HG03342 (cell line): ENCODE results near the gene CAMTA1.

Source experiments
- ATAC-seq: cut with Tn5 transposase; IDR thresholded peaks from one replicate; pipeline ENCODE4 v1.9.1; 2021; ENCODE audit warnings: mild to moderate bottlenecking, moderate library complexity; ENCODE audit not compliant: unreplicated experiment

The CAMTA1 gene

DNA sequence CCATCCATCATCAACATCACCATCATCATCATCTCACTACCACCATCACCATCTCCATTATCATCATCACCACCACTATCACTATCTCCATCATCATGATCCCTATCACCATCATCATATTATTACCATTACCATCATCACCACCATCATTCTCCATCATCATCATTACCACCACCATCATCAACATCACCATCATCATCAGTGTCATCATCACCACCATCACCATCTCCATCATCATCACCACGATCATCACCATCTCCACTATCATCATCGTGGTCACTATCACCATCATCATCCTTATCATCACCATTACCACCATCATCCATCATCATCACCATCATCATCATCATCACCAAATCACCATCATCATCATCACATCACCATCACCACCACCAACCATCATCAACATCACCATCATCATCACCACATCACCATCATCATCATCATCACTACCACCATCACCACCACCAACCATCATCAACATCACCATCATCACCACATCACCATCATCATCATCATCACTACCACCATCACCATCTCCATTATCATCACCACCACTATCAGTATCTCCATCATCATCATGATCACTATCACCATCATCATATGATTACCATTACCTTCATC lies 783.8 kb downstream of the CAMTA1 start:
- no peak for ATAC-seq

DNA sequence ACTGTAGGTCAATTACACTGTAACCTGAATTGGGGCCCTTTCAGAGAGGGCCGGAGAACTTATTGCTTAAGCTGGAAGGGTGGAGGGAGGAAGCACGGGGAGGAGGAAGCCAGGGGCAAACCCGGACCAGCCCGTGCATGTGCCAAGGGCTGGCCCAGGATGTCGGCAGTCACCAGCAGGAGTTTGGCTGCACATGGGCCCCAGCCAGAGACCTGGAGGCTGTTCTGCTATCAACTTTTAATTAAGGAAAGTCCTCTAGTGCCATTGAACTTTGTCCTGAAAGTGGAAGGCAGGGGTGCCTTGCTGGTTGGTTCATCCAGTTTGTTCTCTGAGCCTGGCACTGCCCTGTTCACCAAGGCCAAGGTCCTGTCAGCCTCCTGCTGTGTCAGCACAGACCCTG lies 785.1 kb downstream of the CAMTA1 start:
- no peak for ATAC-seq

DNA sequence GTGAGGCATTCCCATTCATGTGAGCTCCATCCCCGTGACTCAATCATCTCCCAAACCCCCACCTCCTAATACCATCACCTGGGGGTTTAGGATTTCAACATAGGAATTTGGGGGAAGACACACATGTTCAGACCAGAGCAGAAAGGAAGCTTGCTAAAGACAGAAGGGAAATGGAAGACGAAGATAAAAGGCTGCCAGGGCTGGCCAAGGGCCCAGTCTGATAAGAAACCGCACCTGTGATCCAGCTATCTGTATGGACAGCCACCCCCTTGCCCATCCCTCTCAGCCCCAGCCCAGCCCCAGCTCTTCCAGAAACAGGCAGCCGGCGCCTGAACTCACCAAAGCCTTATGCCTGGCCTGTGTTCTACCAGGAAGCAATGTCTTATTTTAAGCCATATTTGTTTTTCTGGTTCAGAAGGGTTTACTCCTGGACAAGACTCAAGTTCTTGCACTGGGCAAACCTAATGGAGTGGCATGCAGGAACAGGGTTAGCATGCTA lies 787.4 kb downstream of the CAMTA1 start:
- no peak for ATAC-seq

DNA sequence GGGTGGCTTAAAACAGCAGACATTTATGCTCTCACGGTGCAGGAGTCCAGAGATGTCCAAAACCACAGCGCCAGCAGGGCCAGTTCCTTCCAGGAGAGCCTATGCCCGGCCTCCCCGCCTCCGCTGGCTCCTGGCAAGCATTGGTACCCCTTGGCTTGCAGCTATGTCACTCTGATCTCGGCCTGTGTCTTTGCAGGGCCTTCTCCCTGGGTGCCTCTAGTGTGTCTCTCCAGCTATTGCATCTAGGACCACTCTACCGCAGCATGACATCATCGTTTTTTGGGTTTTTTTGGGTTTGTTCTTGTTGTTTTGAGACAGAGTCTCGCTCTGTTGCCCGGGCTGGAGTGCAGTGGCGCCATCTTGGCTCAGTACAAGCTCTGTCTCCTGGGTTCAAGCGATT lies 788.2 kb downstream of the CAMTA1 start:
- ATAC-seq = no peak

DNA sequence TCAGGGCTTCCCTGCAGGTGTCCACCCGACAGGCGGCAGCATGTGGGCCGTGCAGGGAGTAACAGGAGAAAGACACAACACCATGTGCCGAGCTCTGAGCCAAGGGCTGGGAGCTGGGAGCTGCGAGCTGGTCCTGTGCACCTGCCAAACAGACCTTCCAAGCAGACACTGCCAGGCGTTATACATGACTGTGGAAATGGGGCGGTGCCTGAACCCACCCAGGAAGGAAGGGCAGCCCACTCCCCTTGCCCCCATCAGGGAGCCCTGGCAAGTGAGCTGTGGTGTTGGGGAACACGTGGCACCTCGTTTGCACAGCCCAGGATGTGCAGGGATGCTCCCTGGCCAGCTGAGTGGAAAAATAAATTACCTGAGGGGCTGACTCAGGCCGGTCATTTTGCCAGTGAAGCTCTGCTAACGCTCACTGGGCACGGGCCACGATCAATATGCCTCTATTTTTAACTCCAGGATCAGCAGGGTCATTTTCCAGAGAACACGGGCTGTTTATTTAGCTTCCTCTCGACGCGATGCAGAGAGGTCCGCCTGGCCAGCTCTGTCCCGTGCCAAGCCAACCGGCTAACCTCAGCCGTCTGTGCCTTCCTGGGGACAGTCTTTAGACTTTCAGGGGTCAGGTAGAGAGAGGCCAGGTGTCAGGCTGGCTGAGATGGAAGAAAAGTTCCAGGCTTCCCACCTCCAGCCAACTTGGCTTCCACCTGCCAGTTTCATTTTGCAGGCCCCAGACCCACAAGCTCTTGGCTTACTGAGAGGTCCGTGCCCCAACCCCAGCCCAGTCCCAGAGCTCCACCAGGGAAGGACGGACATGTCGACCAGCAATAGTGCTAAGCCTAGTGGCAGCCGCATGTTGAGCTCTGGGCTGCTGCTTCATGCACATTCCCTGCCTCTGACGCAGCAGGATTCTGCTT lies 789.1 kb downstream of the CAMTA1 start:
- no peak for ATAC-seq

DNA sequence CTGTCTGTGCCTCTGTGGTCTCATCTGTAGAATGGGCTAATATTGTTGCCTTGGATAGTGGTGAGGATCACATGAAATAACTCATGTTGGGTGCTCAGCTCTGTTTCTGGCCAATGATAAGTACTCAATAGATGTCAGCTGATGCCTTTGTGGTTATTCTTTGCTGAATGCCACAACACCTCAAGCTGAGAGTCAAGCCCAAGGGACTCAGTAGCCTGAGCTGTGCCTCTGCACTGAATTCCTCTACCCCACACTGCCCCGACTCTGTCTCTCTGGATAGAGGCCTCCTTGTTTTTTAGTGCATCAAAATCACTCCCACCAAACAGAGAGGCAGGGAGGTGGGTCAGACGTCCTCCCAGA lies 789.8 kb downstream of the CAMTA1 start:
- ATAC-seq = no peak

DNA sequence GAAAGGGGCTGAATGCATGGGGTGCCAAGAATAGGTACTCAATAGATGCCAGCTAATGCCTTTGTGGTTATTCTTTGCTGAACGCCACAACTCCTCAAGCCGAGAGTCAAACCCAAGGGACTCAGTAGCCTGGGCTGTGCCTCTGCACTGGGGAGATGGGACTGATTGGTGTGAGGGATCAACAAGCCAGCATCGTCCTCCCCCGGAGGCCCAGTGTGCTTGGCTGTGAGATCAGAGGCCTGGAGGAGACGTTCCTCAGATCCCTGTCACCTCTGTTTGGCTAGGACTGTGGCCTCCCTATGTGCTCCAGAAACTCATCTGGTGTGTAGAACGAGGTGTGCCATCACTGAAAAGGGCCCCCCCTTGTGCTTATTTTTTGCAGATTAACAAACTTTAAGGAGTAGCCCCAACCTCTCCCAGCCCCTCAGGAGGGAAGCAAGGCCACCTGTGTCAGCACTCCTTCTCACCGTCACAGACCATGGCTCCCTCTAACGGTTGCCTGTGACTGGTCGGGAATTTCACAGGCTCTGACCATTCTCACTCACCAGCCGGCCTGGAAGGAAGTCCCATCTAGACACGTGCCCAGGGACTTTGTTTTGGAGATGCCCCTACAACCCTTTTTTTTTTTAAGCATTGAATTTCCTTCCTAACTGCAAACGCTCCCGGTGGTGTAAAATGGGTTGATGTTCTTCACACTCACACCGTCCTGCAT lies 791.8 kb downstream of the CAMTA1 start:
- ATAC-seq = no peak

DNA sequence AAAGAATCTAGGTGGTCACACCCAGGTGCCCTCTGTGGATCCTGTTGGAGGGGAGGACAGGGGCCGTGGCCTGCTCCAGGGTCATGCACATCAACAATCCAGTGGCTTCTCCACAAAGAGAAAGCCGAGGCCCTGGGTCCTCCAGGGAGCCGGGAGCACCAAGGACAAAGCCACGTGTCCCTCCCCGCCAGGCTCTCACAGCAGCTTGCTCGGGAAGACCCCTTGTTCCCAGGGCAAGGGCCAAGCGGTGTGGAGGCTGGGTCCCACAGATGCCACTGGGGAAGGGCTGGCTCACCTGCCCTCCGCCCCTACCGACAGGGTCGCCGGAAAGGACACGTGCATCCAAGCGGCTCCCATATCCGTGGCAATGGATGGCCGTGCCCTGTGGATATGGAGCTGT lies 793.0 kb downstream of the CAMTA1 start:
- no peak for ATAC-seq

DNA sequence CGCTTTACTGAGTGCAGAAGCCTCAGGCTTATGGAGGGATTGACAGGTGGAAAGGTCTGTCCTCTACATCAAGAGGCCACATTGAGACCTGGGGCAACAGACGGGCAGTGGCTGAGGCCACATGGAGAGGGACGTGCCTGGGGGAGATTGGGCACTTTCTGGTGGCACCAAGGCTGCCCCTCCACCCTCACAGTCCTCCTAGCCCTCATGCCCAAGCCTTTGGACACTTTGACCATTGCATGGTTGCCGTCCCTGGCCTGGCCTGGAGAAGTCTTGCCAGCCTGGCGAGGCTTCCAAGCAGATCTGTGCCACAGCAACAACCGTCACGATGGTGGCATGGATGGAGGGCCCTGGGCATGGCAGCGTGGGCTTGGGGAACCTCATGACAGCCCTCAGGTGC lies 793.8 kb downstream of the CAMTA1 start:
- no peak for ATAC-seq

DNA sequence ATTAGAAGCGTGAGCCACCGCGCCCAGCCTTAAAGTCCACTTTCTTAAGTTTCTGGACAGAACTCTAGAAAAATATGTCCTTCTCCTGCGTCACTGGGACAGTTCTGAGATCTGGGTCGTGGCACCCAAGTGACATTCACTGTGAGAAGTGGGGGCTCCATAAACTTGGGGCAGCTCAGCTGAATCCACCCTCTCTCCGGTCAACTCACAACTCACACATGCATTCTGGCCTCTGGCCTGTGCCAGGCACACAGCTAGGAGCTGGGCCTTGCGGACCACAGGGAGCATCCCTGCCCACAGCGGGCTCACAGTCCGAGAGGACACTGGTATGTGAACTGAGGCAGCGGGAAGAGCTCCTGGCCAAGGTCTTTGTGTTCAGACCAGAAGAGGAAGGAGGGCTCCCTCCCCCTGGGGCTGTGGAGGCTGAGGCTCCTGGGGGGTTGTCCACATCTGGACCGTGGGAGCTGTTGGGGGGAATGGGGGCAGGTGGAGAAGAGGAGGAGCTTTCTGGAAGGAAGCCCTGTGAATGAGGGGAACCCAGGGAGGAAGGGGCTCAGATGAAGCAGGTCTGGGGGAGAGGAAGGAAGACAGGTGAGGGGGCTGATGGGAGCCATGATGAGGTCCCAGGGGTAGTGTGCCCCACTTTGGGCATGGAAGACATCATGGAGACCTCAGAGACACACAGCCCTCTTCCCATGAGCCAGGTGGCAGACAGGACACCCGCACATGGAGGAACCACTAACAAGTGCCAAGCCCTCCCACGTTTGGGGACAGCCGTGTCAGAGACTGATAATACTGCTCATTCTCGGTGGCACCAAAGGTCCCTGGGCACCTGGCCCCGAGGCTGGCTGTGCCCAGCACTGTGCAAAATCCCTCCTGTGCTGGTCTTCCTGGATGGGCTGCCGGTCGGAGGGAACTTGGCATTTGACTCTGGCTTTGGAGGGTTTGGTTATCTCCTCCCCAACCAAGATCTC lies 794.9 kb downstream of the CAMTA1 start:
- ATAC-seq = no peak

DNA sequence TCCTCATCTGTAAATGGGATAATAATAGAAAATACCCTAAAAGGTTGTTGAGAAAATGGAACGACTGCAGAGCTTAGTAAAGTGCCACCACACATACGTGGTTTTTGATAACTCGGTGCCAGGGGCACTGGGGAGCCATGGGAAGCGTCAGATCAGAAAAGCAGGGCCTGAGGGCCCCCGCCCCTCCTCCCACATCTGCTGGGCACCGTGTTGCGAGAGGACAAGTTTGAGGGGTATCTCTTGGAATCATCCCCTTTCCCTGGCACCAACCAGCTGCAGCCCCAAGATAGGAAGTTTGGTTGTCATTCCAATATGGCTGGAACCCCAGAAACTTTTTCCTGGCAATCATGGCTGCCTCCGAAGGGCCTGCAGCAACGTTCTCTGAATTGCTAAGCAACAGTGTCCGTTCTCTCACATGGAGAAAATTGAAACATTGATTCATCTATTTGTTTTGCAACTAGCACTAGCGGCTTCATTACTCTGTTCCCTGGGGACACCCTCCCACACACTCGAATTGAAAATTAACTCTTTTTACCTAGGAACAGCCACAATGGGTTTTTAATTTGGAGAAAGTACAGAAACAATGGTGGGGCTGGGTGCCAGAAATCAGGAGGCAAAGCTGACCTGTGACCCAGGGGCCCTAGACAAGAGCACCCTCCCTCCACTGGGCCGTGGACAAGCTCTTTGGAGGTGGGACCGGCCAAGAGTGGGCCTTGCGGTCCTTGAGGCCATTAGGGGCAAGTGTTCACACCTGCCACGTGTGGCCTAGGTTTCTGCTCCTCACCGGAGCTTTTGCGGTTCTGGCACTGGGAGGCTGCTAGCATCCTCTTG lies 795.9 kb downstream of the CAMTA1 start:
- ATAC-seq = no peak

DNA sequence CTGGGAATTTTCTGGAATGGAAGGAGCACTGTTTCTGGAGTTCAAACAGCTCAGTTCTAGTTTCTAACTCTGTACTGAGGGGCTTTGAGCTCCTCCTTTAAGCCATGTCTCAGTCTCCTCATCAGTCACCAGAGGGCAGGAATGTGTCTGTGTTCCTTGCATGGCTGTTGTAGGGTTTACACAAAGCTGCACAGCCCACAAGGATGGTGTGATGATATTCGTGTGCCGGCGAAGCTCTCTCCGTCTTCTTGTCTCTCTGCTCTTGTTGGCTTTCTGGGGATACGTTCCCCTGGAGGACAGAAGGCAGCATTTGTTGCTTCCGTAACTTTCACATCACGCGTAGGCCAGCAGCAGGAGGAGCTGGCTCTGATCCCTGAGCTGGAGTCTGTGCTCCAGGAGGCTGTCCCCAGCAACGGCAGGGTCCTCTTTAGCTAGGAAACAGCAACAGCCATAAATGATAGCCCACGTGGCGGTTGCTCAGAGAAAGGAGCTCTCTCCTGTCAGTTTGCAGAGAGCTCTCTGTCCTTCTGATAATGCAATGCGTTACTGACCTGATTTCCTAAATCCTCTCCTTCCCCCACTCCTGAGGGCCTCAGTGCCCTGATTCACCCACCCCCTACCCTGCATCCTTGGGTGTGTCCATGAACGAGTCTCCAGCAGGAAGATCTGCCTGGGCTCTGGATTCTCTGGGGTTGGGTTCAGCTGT lies 796.7 kb downstream of the CAMTA1 start:
- ATAC-seq = no peak

DNA sequence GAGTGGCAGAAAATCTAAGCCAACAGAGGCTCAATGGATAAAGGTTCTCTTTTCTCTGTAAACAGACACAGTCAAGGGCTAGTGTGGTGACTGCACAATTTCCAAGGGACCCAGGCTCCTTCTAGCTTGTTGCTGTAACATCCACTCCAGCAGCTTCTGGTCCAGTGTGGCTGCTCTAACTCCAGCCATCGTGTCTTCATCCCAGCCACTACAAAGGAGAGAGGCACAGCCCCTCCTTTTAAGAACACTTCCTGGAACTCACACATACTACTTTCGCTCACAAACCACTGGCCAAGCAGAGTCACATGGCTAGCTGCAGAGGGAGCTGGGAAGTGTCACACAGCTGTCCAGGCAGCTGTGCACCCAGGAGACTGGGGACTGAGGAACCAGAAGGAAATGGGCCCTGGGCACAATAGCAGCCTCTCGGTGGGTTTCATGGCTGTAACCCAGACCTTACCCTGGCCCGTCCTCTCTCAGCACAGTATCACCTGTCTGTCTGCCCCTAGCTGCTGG lies 797.3 kb downstream of the CAMTA1 start:
- no peak for ATAC-seq

DNA sequence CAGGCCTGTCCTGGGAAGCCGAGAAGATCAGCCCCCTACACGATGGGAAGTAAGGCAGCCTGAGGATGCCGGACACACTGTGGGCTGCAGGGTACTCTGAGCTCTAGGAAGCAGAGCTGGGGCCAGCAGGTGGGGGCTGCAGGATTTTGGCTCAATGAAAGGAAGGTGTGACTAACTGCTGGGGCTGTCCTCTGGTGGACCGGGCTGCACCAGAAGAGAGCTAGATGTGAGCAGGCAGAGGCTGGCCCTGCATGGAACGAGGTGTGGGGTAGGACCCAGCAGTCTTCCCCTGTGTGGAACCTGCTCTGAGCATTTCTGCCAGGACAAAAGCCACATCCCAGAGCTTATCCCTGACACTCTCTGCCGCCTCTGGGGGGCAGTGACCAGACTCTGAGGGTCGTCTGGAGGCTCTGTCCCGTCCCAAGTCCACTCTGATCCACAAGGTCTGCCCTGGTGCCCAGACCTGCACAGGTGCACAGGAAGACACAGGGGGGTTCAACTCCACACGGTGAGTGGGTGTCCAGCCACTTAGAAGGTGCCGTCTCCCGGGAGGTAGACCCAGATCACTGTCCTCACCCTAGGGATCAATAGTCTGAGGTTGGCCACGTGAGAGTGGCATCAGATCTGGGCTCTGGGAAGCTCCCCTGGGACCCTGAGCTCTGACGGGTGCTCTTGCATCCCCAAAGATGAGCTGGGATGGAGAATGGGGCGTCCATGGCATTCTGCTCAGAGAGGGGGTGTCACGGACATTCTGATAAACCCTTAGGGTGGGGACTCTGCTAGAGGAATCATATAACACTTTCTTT lies 798.2 kb downstream of the CAMTA1 start:
- no peak for ATAC-seq

DNA sequence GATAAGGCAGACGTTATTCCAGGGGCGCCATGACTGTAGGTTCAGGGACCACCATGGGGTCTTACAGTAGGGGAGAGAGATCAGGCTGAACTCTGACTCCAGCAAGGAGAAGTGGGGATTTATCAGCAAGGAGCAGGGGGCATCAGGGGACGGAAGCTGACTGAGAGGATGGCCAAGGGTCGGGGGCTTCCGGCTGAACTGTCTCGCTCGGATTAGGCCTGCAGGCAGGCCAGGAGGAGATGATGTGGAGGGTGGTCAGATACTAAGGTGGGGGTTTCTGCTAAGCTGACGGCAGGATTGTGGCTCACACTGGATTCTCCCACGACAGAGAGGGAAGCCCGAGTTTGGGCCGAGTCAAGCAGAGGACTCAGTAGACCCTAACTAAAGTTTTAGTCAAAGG lies 798.9 kb downstream of the CAMTA1 start:
- no peak for ATAC-seq

DNA sequence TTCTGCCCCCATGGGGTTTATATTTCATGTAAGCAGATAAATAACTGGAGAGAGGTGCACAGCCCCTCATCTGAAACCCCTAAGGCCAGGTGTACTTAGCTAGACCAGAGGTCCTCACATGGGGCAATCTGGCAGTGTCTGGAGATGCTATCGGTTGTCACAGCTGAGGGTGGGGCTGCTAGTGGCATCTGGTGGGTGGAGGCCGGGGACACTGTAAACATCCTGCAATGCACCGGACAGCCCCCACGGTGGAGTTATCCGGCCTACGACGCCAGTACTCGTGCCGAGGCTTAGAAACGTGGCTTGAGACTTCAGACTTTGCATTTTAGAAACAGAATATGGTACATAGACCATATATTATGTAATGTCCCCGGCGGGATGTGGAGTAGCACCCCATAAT lies 799.4 kb downstream of the CAMTA1 start:
- ATAC-seq = no peak

DNA sequence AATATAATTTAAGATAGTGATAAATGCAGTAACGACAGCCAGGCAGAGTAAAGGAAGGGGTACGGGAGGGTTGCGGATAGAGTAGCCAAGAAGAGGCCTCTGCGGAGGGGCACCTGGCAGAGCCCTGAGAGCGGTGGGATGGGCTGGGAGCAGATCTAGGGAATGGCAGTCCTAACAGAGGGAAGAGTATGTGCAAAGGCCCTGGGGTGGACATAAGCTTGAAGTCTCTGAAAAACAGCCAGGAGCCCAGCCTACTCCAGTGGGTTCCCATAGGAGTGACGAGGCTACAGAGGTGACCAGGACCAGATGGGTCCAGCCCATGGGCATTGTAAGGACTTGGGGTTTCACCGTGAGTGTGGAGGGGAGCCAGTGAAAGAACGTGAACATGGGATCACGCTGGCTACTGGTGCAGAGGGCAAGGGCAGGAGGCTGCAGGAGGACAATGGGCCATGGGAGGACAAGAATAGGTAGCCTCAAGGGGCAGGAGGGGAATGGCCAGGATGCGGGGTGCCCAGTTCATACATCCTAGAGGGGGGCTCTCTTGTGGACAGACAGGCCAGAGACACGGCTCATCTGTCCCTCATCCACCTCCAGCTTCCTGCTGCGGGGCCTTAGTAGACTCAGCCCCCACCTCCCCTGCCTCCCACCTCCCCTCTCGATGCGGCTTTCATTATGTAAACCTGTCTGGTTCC lies 800.1 kb downstream of the CAMTA1 start:
- no peak for ATAC-seq
